Testis (tissue), 3 donors: ENCODE results near the gene SEC14L1. TPM values are rescaled to one million over a fixed set of nuclear protein-coding genes. Genes with fewer than 3 reads are reported as not detected.
A peak's percentile ranks its signal among the peaks of the same experiment; 100 is the strongest.

Experiments
- DNase-seq: peaks from one replicate; pipeline ENCODE4 v3.0.0-alpha.2; 2019
- H3K27ac ChIP-seq, 2 donors: fragments of 200-600 bp; sonication (generic); one replicate each; pipeline ENCODE4 v1.5.1; 2019
- H3K27me3 ChIP-seq: fragments of 200-600 bp; sonication (generic); one replicate; pipeline ENCODE4 v1.5.1; 2019
- H3K36me3 ChIP-seq: fragments of 200-600 bp; sonication (generic); one replicate; pipeline ENCODE4 v1.5.1; 2017; ENCODE audit warnings: low read depth; ENCODE audit errors: missing control alignments
- H3K4me1 ChIP-seq: fragments of 200-600 bp; sonication (generic); one replicate; pipeline ENCODE4 v1.5.1; 2019
- H3K4me3 ChIP-seq, 2 donors: fragments of 200-600 bp; sonication (generic); one replicate each; pipeline ENCODE4 v1.5.1; 2017 to 2019
- H3K9me3 ChIP-seq: fragments of 200-600 bp; sonication (generic); one replicate; pipeline ENCODE4 v1.5.1; 2017
- POLR2A ChIP-seq: fragments of 450-650 bp; IDR thresholded peaks from one replicate; pipeline ENCODE4 v1.6.1; 2017; ENCODE audit warnings: antibody characterized with exemption, mild to moderate bottlenecking, moderate library complexity
- WGBS, 2 donors: methylation state at CpG; one replicate each; pipeline ENCODE4 v1.1.5; 2018; 5-methylcytosine and 5-hydroxymethylcytosine counted together
- intact Hi-C: fragments of 100-400 bp; cut with DNase I; formaldehyde crosslinking; loops from one replicate; pipeline ENCODE4 v1.15.1; 2023; ENCODE audit warnings: low total_unique reads
- polyA plus RNA-seq: library from polyadenylated mRNA; stranded (reverse); fragments of 350-450 nt; fragmentation: Illumina TruSeq; extraction: RNeasy Lipid Tissue Mini Kit (QIAGEN cat#74804); gene quantifications from one replicate; pipeline ENCODE4 v1.2.3, GENCODE V29; 2014; ENCODE audit warnings: low read depth, low replicate concordance; ENCODE audit not compliant: insufficient read depth
- total RNA-seq, 2 donors: library from RNA; depleted of rRNA; stranded (reverse); fragments of >200 nt; gene quantifications; one replicate each; pipeline ENCODE4 v1.2.3, GENCODE V29; 2016
- TF ChIP-seq, protein P1 (sequence below), 3 experiments: fragments of 450-650 bp in 2 of 3; fragments of 200-600 bp in 1 of 3; sonication (generic) in 1 of 3; IDR thresholded peaks; one replicate each; pipeline ENCODE4 v1.5.1; 2016 to 2019; ENCODE audit warnings: antibody characterized with exemption in 3 of 3, mild to moderate bottlenecking in 2 of 3, moderate library complexity in 1 of 3

SEC14L1 gene
- total and polyA plus RNA-seq, 3 donors from 2014 or later: 143 to 262 (median 240) TPM

DNA sequence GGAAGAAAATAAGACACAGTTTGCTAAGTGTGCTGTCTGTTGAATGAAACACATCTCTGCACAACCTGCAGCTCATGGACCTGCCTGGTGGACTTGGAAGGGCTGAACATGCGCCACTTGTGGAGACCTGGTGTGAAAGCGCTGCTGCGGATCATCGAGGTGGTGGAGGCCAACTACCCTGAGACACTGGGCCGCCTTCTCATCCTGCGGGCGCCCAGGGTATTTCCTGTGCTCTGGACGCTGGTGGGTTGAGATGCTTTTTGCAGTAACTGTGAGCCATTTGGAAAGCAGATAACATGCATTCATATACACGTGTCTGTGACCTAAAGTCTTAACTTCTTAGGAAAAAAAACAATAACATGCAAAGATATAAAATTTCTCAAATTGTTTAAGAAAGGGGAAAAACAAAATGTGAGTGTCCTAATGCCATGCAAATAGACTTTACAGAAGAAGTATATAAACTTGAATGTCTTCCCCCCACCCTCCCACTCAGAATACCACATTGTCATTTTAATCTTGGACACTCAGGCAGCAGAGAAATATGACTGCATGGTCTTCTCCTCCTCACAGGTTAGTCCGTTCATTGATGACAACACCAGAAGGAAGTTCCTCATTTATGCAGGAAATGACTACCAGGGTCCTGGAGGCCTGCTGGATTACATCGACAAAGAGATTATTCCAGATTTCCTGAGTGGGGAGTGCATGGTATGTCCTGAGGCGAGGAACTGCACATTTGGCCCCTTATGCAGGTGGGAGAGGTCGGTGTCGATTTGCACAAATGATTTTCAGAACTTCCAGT lies 65.6 kb downstream of the SEC14L1 start:
- Histone ChIP-seq H3K4me3 (no peak overlapping the region), H3K36me3 (no peaks in the 10 kb centered on the region), H3K27me3 (no peaks in the 10 kb centered on the region), H3K27ac (no peak overlapping the region), H3K4me1 (peaks cover 13% of the 10 kb centered on the region), H3K9me3 (no peaks in the 10 kb centered on the region)
- 80 to 85% methylated on average over 14 of the region's 14 CpGs for WGBS, 2 donors
- intact Hi-C loops: no loop called here
- no peak for TF ChIP-seq POLR2A
- TF ChIP-seq, protein P1, sequence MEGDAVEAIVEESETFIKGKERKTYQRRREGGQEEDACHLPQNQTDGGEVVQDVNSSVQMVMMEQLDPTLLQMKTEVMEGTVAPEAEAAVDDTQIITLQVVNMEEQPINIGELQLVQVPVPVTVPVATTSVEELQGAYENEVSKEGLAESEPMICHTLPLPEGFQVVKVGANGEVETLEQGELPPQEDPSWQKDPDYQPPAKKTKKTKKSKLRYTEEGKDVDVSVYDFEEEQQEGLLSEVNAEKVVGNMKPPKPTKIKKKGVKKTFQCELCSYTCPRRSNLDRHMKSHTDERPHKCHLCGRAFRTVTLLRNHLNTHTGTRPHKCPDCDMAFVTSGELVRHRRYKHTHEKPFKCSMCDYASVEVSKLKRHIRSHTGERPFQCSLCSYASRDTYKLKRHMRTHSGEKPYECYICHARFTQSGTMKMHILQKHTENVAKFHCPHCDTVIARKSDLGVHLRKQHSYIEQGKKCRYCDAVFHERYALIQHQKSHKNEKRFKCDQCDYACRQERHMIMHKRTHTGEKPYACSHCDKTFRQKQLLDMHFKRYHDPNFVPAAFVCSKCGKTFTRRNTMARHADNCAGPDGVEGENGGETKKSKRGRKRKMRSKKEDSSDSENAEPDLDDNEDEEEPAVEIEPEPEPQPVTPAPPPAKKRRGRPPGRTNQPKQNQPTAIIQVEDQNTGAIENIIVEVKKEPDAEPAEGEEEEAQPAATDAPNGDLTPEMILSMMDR (IDR thresholded peaks at IDR 0.05): no peak
- no peak for DNase-seq

DNA sequence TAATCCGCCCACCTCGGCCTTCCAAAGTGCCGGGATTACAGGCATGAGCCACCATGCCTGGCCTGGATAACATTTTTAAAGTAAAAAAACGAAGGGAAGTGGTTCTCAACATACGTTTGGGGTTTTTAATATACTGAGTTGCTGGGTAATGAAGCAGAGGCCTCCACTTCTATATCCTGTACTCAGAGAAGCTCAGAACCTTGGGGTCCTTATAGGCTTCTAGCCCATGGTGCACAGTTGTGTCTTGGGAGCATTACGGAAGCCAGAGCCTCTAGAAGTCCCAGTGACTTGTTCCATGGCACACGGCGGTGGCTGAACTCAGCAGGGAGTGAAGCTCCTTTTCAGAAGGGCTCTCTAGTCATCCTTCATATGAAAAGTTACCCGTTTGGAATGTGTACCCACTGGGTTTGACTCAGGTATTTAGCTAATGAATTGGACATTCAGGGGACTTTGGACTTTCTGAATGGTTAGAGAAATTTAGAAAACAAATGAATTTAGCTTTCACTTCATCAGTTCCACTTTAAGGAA lies 67.0 kb downstream of the SEC14L1 start:
- WGBS, 2 donors: 85% methylated on average over 9 of the region's 9 CpGs
- no peak overlapping the region for H3K4me3 ChIP-seq
- H3K27ac ChIP-seq: peak overlapping the region; percentile 10 to 74
- no peaks in the 10 kb centered on the region for H3K9me3 ChIP-seq
- DNase-seq: no peak
- peaks cover 13% of the 10 kb centered on the region for H3K4me1 ChIP-seq
- H3K36me3 ChIP-seq: no peaks in the 10 kb centered on the region
- no peaks in the 10 kb centered on the region for H3K27me3 ChIP-seq
- TF ChIP-seq POLR2A: no peak
- TF ChIP-seq, protein P1 (IDR thresholded peaks at IDR 0.05): no peak
- intact Hi-C loops: no loop called here

DNA sequence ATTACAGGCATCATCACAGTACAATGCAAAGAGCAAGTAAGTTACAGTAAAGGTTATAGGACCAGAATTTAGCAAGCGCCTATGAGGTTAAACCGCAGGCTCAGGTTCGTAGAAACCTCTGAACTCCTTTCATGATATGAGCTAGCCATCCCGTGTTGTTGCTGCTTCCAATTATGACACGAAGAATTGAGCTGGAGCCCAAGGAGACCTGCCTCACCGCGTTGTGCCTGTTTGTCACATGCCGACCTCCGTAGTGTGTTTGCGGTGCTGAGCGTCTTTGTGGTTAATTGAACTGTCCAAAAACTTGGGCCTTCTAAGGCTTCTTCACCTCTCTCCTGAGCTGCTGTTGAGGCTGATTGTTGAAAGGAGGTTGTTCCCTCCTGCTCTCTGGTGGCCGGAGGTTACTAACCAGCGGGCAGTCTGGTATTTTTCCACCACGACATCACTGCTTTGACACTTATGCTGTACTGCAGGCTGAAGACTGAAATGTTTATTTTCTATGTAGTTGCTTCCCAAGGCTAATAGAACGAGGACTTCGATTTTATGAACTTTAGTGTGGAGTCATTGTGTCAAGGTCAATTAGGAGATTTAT lies 67.5 kb downstream of the SEC14L1 start:
- peak; percentile 73 for DNase-seq
- TF ChIP-seq POLR2A: no peak
- TF ChIP-seq, protein P1 (IDR thresholded peaks at IDR 0.05): peak; percentile 29 to 50 (median 35)
- Histone ChIP-seq H3K27me3 (no peaks in the 10 kb centered on the region), H3K4me3 (no peak overlapping the region), H3K4me1 (peaks cover 13% of the 10 kb centered on the region), H3K36me3 (no peaks in the 10 kb centered on the region), H3K9me3 (no peaks in the 10 kb centered on the region), H3K27ac (peak overlapping the region; percentile 10 to 74)
- intact Hi-C loops: no loop called here
- 39 to 52% methylated on average over 16 of the region's 16 CpGs for WGBS, 2 donors

DNA sequence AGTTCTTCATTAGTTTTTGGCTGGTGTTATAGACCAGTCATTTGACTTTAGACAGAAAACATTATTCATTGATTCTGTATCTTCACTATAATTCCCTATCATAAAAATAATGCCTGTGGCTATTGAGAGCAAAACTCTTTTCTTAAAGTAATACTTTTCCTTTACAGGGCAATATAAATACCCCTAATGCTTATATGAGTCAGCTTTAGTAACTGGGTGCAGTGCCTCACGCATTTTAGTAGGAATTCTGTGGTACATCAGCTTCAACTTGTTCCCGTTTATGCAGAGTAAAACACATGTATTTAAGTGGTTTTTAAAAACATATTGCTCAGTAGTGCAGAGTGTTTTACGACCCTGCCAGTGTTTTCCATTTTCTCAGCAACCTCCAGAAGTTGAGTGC lies 68.1 kb downstream of the SEC14L1 start:
- no peak for TF ChIP-seq POLR2A
- TF ChIP-seq, protein P1 (IDR thresholded peaks at IDR 0.05): no peak
- no peak for DNase-seq
- intact Hi-C loops: no loop called here
- Histone ChIP-seq H3K4me1 (peaks cover 13% of the 10 kb centered on the region), H3K27ac (peak overlapping the region; percentile 1 to 74), H3K36me3 (no peaks in the 10 kb centered on the region), H3K9me3 (no peaks in the 10 kb centered on the region), H3K27me3 (no peaks in the 10 kb centered on the region), H3K4me3 (no peak overlapping the region)
- 82 to 89% methylated on average over 3 of the region's 3 CpGs for WGBS, 2 donors
